GM19025 (cell line): Measurements from ENCODE around the gene E2F7.
A peak's percentile ranks its signal among the peaks of the same experiment; 100 is the strongest.

ENCODE experiments used
- ATAC-seq: cut with Tn5 transposase; IDR thresholded peaks from one replicate; pipeline ENCODE4 v1.9.1; 2021; ENCODE audit warnings: mild to moderate bottlenecking, low read depth, moderate library complexity; ENCODE audit not compliant: unreplicated experiment

The E2F7 gene

DNA sequence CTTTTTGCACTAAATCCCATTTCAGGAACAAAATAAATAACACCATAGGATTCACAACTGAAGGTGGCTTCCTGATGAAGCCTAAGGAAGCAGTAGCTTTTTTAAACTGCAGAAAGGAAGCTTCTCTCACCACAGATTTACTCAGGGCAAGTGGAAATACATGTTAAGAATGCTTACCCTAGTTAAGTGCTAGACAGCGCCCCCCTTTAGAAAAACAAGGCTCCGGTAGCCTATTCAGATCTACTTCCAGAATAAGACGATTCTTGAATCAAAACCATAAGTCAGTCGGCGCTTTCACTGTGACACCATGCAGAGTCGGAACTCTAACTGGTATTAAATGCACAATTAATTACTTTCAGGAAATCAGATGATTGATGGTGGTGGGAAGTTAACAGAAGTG lies 41.9 kb downstream of the E2F7 start:
- ATAC-seq, result no peak

GRCh38 chr12:77019920-77020319 lies 45.4 kb downstream of the E2F7 start:
- no peak for ATAC-seq

DNA sequence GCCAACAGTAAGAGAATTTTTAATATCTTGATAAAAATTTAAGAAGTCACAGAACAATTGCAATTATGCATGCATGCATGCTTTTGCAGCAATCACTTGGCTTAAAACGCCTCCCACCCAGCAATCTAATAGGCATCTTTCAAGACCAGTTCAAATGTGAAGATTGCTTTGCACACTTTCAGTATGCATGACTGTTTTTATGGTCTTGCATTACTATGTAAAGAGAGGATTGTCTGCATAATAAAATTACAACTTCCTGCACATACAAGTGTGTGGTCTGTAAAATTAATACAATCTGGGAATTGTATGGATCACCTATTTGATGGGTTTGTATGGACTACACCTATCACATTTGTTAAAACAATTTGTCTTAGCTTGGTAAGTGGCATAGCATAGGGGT lies 48.8 kb downstream of the E2F7 start:
- no peak for ATAC-seq

DNA sequence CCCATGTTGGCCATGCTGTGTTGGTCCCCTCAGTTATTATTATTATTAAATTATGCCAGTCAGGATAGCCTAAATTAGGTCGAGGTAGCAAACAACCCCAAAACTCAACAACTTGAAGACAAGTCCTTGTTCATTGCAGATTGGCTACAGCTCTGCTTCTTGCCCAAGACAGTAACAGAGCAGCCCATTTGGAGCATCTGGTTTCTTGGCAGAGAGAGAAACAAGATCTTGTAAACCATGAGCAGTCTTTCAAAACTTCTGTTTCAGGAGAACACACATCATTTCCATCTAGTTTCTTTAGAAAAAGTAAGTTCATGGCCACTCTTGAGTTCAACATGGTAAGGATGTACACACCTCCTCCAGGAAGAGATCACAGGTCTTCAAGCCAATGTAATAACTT lies 52.3 kb downstream of the E2F7 start:
- ATAC-seq, result no peak

GRCh38 chr12:77010691-77011548 lies 54.4 kb downstream of the E2F7 start:
- peak; percentile 89 for ATAC-seq

DNA sequence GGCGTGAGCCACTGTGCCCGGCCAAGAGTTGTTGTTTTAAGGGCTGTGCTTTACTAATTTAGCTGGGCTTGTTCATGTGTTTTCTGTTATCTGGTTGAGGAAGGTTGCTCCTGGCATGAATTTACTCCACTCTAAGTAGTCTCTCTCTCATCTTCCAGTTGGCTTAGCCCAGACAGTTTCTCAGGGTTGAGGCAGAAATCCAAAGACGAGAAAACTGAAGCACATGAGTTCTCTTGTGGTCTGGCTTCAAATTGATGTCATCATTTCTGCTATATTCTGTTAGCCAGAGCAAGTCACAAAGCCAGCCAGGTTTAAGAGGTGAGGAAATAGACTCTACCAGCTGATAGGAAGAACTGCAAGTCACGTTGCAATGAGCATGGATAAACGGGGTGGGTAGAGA lies 57.9 kb downstream of the E2F7 start:
- ATAC-seq, result no peak

DNA sequence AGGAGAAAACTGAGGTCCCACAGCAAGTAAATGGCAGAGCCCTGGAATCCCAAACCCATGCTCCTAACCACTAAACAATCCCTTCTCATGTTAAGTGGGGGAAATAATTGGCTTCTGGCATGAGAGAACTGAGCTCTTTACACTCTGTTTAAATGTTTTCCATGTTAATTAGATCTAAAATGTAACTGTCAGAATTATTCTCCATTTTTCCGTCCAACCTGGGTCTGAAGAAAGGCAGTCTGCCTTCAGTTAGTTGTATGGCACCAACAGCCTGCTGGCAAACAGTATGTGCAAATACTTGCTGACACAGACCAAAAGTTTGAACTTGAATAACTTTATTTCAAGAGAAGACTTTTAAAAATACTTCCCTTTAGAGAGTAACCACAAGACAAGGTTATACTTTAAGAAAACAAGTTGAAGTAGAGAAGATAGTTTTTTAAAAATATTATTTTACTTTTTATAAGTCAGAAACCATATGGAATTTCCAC lies 59.7 kb downstream of the E2F7 start:
- ATAC-seq, result no peak

GRCh38 chr12:77003914-77004313 lies 61.5 kb downstream of the E2F7 start:
- ATAC-seq, result no peak

DNA sequence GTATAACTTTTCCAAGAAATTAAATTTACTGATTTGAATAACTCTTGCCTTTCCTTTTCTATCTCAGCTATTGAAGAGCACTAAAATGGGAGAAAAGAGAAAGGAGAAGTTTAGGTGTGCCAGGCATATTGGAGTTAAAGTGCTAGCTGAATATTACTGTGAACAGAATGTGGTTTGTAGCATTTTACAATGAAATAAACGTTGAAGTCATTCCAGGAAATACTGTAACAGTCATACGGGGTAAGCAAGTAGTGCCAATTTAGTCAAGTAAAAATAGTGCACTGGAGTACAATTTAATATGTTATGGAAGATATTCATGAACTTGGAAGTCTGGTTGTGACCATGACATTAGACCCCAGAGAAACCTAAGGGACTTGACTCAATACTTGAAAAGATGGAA lies 62.1 kb downstream of the E2F7 start:
- no peak for ATAC-seq

GRCh38 chr12:77002382-77002781 lies 63.0 kb downstream of the E2F7 start:
- no peak for ATAC-seq

DNA sequence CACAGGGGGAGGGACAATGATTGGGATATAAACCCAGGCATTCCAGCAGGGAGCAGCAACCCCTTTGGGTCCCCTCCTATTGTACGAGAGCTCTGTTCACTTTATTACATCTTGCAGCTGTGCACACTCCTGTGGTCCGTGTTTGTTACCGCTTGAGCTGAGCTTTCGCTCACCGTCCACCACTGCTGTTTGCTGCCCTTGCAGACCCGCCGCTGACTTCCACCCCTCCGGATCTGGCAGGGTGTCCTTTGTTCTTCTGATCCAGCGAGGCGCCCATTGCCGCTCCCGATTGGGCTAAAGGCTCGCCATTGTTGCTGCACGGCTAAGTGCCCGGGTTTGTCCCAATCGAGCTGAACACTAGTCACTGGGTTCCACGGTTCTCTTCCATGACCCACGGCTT lies 64.1 kb downstream of the E2F7 start:
- no peak for ATAC-seq

DNA sequence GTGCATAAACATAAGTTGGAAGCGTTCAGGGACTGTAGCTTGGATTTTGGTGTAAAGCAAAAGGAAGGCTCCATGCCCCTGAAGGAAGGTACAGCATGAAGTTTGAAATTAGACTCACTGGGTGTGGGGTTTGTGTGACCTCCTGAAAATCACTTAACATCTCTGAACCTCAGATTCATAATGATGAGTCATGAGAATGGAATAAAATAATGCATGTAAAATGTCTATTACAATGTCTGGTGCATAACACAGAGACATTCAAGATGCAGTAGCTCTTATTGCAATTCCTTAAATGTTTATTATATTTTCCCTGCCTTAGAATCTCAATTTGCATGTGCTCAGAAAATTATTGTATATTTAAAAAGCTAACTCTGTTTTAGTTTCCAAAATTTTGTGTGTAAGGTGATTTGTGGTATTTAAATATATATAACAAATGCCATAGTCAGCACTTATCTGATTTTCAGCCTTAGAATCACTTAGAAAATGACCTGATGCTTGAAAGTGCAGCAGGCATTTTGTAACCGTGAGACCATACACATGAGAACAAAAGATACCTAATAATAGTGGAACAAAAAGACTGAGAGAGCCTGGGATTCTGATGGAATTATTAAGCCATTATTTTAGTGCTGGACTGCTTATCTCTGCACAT lies 66.3 kb downstream of the E2F7 start:
- ATAC-seq, result no peak

GRCh38 chr12:76998386-76998785 lies 67.0 kb downstream of the E2F7 start:
- ATAC-seq, result no peak

GRCh38 chr12:76997011-76997780 lies 68.2 kb downstream of the E2F7 start:
- ATAC-seq, result no peak

DNA sequence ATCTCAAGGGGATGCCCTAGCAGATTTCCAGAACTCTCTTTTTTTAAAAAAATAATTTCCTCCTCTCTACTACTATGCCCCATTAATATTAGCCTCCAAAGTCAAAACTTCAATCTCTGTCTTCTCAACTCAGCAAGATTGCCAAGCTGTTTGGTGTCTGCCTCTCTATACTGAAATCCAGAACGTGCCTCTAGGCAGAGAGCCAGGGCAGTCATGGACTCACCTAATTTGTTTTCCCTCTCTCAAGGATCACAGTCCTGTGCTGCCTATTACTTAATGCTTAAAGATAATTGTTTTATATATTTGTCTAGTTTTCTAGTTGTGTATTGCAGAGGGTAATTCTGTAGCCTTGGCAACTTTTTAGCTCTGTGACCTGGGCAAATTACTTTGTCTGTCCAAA lies 74.7 kb downstream of the E2F7 start:
- no peak for ATAC-seq

DNA sequence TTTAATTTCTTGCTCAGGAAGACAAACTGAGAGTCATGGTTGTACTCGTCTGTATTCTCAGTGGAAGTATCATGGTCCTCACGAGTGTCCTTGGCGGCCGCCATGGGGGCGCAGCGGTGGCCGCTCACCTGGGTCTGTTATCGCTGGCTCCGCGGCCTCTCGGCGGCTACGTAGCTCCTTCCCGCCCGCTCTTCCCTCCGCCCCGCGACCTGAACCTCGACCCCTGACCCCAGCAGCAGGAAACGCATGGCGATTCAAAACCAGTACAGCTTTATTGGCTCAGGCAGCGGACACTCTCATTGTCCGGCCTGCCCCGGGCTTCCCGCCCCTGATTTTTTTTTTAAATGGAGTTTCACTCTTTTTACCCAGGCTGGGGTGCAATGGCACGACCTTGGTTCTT lies 80.8 kb downstream of the E2F7 start:
- no peak for ATAC-seq

GRCh38 chr12:76983420-76983819 lies 81.9 kb downstream of the E2F7 start:
- ATAC-seq, result no peak

DNA sequence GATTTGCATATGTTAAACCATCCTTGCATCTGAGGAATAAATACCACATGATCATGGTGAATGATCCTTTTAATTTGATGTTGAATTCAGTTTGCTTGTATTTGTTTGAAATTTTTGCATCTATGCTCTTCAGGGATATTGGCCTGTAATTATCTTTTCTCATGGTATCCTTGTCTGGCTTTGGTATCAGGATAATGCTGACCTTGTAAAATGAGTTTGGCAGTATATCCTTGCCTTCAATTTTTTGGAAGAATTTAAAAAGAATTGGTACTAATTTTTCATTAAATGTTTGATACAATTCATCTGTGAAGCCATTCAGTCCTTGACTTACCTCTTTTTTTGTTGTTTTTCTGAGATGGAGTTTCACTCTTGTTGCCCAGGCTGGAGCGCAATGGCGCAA lies 85.2 kb downstream of the E2F7 start:
- ATAC-seq, result no peak

- no peak for ATAC-seq
Observed at GRCh38 chr12:76976777-76977382, 88.5 kb downstream of the E2F7 start.
